Pancreas (tissue), 10 donors: ENCODE results near the gene DOCK8. TPM values are rescaled to one million over a fixed set of nuclear protein-coding genes. Genes with fewer than 3 reads are reported as not detected.

Experiments
- ATAC-seq, 4 donors: fragments of 200-7000 bp; cut with Tn5 transposase; one replicate each; pipeline versions ENCODE4 v1.8.0 to v1.9.1; 2020; ENCODE audit warnings: mild to moderate bottlenecking in 4 of 4, moderate library complexity in 4 of 4
- DNase-seq, 6 donors: peaks; one replicate each; pipeline ENCODE4 v3.0.0-alpha.2; 2020
- FAIRE-seq: peaks from 2 replicates; lab custom pipeline; 2012; peaks lifted over from hg19 to GRCh38; lab: Jason Lieb, UNC
- H3K27ac ChIP-seq, 4 donors: fragments of 200-600 bp; sonication (generic); 1 replicate in 3 of 4; 2 replicates in 1 of 4; pipeline versions ENCODE4 v1.5.0 to v1.8.0; 2020
- H3K27me3 ChIP-seq, 4 donors: fragments of 200-600 bp; one replicate each; pipeline ENCODE4 v1.8.0; 2021
- H3K36me3 ChIP-seq, 3 donors: fragments of 200-600 bp; sonication (generic) in 1 of 3; one replicate each; pipeline versions ENCODE4 v1.5.0 to v1.8.0; 2020 to 2021
- H3K4me1 ChIP-seq, 3 donors: fragments of 200-600 bp; one replicate each; pipeline ENCODE4 v1.8.0; 2021
- H3K4me3 ChIP-seq, 4 donors: fragments of 200-600 bp; sonication (generic) in 2 of 4; one replicate each; pipeline versions ENCODE4 v1.5.0 to v1.8.0; 2020 to 2021
- H3K9me3 ChIP-seq, 4 donors: fragments of 200-600 bp; one replicate each; pipeline ENCODE4 v1.8.0; 2021
- WGBS, 2 donors: extraction: QIAGEN DNeasy Blood & Tissue Kit; methylation state at CpG; one replicate each; pipeline ENCODE4 v1.1.7; 2013; 5-methylcytosine and 5-hydroxymethylcytosine counted together
- intact Hi-C, 3 donors: fragments of 100-400 bp; cut with DNase I; formaldehyde crosslinking; loops; one replicate each; pipeline versions ENCODE4 v1.11.1 to v1.14.2; 2022
- polyA plus RNA-seq, 2 donors: library from polyadenylated mRNA; stranded (reverse); fragments of 200-250 nt; gene quantifications; one replicate each; pipeline ENCODE4 v1.2.3, GENCODE V29; 2013
- total RNA-seq, 6 donors: library from RNA; stranded (reverse); fragmentation: NEBNext Ultra II Directional in 4 of 6; extraction: Animal tissue kit (Norgen Biotek cat#: 25700) in 4 of 6; gene quantifications; one replicate each; pipeline versions ENCODE4 v1.2.1 to v1.2.4, GENCODE V29; 2021 to 2023
- TF ChIP-seq, protein P1 (sequence below), 4 donors: fragments of 200-600 bp; sonication (generic) in 3 of 4; IDR thresholded peaks; one replicate each; pipeline versions ENCODE4 v1.5.0 to v1.8.0; 2021; ENCODE audit warnings: antibody characterized with exemption in 4 of 4
- donor health status: healthy with polysubstance abuse.
- donor health status: DM: no; HTN: no; CAD: no; lungs with moderate emphysema.
- donor health status: DM: no; HTN: no; CAD: no.
- donor health status: control.
- donor health status: control.
- donor health status: Bipolar disorder and iron deficiency.
- donor health status: DM: yes; HTN: yes; CAD: no.
- donor health status: DM: no; HTN: no; CAD: no.
- donor health status: DM: no; HTN: no; CAD: no.
- donor health status: DM: yes; HTN: yes; CAD: no.

The DOCK8 gene
- total and polyA plus RNA-seq, 8 donors = 1.7 to 22.7 (median 6.0) TPM

DNA sequence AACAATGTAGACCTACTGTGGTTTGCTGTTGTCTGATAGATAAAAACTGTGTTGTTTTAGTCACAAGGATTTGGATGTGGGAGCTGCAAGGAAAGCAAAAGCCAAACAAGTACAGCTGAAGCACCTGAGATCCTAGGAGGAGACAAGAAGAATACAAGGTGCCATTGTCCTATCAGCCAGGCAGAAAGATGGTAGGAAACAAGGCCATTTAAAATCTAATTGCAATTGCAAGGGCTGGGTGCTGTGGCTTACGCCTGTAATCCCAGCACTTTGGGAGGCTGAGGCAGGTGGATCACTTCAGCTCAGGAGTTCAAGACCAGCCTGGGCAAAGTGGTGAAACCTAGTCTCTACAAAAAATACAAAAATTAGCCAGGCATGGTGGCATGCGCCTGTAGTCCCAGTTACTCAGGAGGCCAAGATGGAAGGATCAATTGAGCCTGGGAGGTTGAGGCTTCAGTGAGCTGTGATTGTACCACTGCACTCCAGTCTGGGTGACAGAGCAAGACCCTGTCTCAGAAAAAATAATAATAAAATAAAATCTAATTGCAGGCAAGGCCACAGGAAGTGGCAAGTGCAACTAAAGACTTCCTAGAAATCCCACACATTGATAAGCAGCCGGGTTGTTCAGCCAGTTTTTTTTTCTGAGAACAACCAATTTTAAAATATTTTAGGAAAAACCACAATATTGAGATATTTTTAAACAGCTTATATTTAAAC, 22.6 kb downstream of the DOCK8 start:
- intact Hi-C loops = no loop called here
- Histone ChIP-seq H3K27ac (no peak overlapping the region), H3K4me3 (no peak overlapping the region), H3K4me1 (no peaks in the 10 kb centered on the region), H3K9me3 (no peaks in the 10 kb centered on the region), H3K36me3 (no peaks in the 10 kb centered on the region), H3K27me3 (no peaks in the 10 kb centered on the region)
- TF ChIP-seq, protein P1, sequence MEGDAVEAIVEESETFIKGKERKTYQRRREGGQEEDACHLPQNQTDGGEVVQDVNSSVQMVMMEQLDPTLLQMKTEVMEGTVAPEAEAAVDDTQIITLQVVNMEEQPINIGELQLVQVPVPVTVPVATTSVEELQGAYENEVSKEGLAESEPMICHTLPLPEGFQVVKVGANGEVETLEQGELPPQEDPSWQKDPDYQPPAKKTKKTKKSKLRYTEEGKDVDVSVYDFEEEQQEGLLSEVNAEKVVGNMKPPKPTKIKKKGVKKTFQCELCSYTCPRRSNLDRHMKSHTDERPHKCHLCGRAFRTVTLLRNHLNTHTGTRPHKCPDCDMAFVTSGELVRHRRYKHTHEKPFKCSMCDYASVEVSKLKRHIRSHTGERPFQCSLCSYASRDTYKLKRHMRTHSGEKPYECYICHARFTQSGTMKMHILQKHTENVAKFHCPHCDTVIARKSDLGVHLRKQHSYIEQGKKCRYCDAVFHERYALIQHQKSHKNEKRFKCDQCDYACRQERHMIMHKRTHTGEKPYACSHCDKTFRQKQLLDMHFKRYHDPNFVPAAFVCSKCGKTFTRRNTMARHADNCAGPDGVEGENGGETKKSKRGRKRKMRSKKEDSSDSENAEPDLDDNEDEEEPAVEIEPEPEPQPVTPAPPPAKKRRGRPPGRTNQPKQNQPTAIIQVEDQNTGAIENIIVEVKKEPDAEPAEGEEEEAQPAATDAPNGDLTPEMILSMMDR (IDR thresholded peaks at IDR 0.05) = no peak
- no peak for DNase-seq
- no peak for ATAC-seq
- WGBS, 2 donors = 77 to 84% methylated on average over 3 of the region's 3 CpGs
- FAIRE-seq = no peak

DNA sequence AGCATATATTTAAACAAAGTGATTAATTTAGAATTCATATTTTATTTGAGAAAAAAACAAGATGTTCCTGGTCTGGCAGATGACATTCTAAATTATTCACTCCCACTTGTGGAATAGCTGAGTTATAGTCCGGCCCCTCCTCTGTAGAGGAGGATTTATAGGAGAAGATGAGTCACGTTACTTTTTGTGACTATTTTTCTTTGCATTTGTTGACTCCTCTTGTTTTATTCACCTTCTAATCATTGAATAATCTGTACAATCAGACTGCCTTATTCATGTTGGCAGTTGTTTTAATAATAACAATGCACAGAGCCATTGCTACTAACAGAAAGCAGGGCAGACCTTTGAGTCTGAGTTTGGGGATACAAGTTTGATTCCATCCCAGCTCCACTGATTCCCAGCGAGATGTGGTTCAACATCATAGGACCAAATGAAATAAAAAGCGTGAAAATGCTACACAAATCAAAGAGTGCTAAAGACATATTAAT, 23.2 kb downstream of the DOCK8 start:
- no peak for DNase-seq
- Histone ChIP-seq H3K4me1 (no peaks in the 10 kb centered on the region), H3K27me3 (no peaks in the 10 kb centered on the region), H3K27ac (no peak overlapping the region), H3K36me3 (no peaks in the 10 kb centered on the region), H3K9me3 (no peaks in the 10 kb centered on the region), H3K4me3 (no peak overlapping the region)
- FAIRE-seq = no peak
- WGBS, 2 donors = 77 to 91% methylated on average over 4 of the region's 4 CpGs
- TF ChIP-seq, protein P1 (IDR thresholded peaks at IDR 0.05) = no peak
- intact Hi-C loops = no loop called here
- no peak for ATAC-seq

GRCh38 chr9:242461-243080, 27.9 kb downstream of the DOCK8 start:
- WGBS, 2 donors = 87 to 89% methylated on average over 5 of the region's 5 CpGs
- DNase-seq = no peak
- intact Hi-C loops = no loop called here
- ATAC-seq = no peak
- H3K27ac ChIP-seq = no peak overlapping the region
- H3K4me1 ChIP-seq = no peaks in the 10 kb centered on the region
- no peaks in the 10 kb centered on the region for H3K9me3 ChIP-seq
- H3K36me3 ChIP-seq = no peaks in the 10 kb centered on the region
- TF ChIP-seq, protein P1 (IDR thresholded peaks at IDR 0.05) = no peak
- H3K4me3 ChIP-seq = no peak overlapping the region
- FAIRE-seq = no peak
- H3K27me3 ChIP-seq = no peaks in the 10 kb centered on the region

DNA sequence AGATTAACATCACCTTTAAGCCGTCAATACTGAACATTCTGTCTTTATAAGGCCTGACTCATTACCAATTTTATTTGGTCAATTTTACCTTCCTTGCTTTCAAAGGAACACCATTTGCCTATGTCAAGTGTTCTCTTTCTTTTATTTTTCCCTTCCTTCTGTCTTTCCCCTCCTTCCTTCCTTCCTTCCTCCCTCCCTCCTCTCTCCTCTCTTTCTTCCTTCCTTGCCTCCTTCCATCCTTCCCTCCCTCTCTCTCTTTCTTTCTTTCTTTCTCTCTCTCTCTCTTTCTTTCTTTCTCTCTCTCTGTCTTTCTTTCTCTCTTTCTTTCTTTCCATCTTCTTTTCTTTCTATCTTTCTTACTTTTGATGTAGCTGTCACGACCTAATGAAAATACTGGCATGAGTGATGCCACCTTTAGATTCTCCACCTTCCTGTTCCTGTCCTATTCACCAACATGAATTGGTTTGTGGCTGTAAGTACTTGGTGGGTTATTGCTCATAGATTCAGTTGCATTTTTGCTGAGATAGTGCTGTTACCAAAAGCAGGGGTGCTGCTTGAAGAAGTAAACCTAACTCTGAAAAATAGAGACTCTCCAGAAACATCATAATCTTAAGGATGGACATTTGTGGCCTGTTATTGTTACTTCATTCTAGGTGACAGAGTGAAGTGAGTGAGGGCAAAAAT, 33.8 kb downstream of the DOCK8 start:
- H3K4me1 ChIP-seq = no peaks in the 10 kb centered on the region
- H3K4me3 ChIP-seq = no peak overlapping the region
- intact Hi-C loops = no loop called here
- 85 to 92% methylated on average over 2 of the region's 2 CpGs for WGBS, 2 donors
- H3K27ac ChIP-seq = no peak overlapping the region
- H3K27me3 ChIP-seq = no peaks in the 10 kb centered on the region
- TF ChIP-seq, protein P1 (IDR thresholded peaks at IDR 0.05) = no peak
- no peaks in the 10 kb centered on the region for H3K36me3 ChIP-seq
- no peak for FAIRE-seq
- no peak for ATAC-seq
- no peaks in the 10 kb centered on the region for H3K9me3 ChIP-seq
- DNase-seq = no peak
